Muscle of leg (tissue), 11 donors: ENCODE data around the gene GUSB. TPM values are rescaled to one million over a fixed set of nuclear protein-coding genes. Genes with fewer than 3 reads are reported as not detected.
A peak's percentile ranks its signal among the peaks of the same experiment; 100 is the strongest.
"Not testable (repeated sequence)": the region's sequence is repeated elsewhere in the genome, so short reads cannot be mapped to it uniquely, and the experiment has no call there.

ENCODE experiments used
- DNase-seq: peaks from one replicate; pipeline ENCODE4 v3.0.0; 2013
- H3K27ac ChIP-seq: one replicate; pipeline ENCODE4 v1.5.1; 2013; ENCODE audit warnings: mild to moderate bottlenecking, low read length, control low read depth
- H3K27me3 ChIP-seq: one replicate; pipeline ENCODE4 v1.6.1; 2013; ENCODE audit warnings: low read length; ENCODE audit not compliant: control insufficient read depth, insufficient read depth
- H3K36me3 ChIP-seq: one replicate; pipeline ENCODE4 v1.6.1; 2013; ENCODE audit warnings: low read length; ENCODE audit not compliant: control insufficient read depth, insufficient read depth
- H3K4me1 ChIP-seq: one replicate; pipeline ENCODE4 v1.6.1; 2013; ENCODE audit warnings: low read length; ENCODE audit not compliant: control insufficient read depth, insufficient read depth
- H3K4me3 ChIP-seq: one replicate; pipeline ENCODE4 v1.5.1; 2013; ENCODE audit warnings: low read length, control low read depth
- H3K9me3 ChIP-seq: replicated peaks from 2 replicates; pipeline ENCODE4 v1.6.1; 2013; ENCODE audit warnings: low read depth, low read length; ENCODE audit not compliant: control insufficient read depth
- WGBS: methylation state at CpG from one replicate; pipeline ENCODE4 v1.1.5; 2013; ENCODE audit warnings: missing lambda C conversion rate; ENCODE audit not compliant: insufficient coverage; 5-methylcytosine and 5-hydroxymethylcytosine counted together
- polyA plus RNA-seq, 8 donors: library from polyadenylated mRNA; unstranded; fragments of 120-200 nt; gene quantifications; one replicate each; pipeline versions ENCODE4 v1.2.1 to v1.2.3, GENCODE V29; 2013; ENCODE audit warnings: inconsistent platforms in 1 of 8, low replicate concordance in 1 of 8; ENCODE audit not compliant: insufficient read length in 8 of 8, insufficient read depth in 1 of 8
- total RNA-seq: library from RNA; stranded (reverse); fragments of 120-200 nt; gene quantifications from one replicate; pipeline ENCODE4 v1.2.4, GENCODE V29; 2013

Gene GUSB
- total and polyA plus RNA-seq, 9 donors = 20.6 to 50.6 (median 39.9) TPM

GRCh38 chr7:65964671-65965070 lies 17.3 kb downstream of the GUSB start:
- H3K27ac ChIP-seq, DNase-seq, H3K9me3 ChIP-seq, H3K4me3 ChIP-seq, H3K27me3 ChIP-seq, H3K4me1 ChIP-seq: not testable (repeated sequence)
- no CpG with 5 or more reads among the region's 3 CpGs for WGBS
- H3K36me3 ChIP-seq = peaks cover 89% of the 10 kb centered on the region

GRCh38 chr7:65962033-65962432 lies 20.0 kb downstream of the GUSB start:
- Histone ChIP-seq H3K36me3 (peaks cover 63% of the 10 kb centered on the region), H3K27me3 (no peaks in the 10 kb centered on the region), H3K27ac (no peak overlapping the region), H3K4me3 (no peak overlapping the region), H3K9me3 (no peaks in the 10 kb centered on the region), H3K4me1 (no peaks in the 10 kb centered on the region)
- DNase-seq = no peak
- WGBS = 90% methylated on average over 5 of the region's 6 CpGs

- H3K9me3 ChIP-seq = no peaks in the 10 kb centered on the region
- H3K36me3 ChIP-seq = peaks cover 54% of the 10 kb centered on the region
Measured at GRCh38 chr7:65960351-65961074, 21.5 kb downstream of the GUSB start.

GRCh38 chr7:65955718-65956117 lies 26.3 kb downstream of the GUSB start:
- H3K27me3 ChIP-seq = no peaks in the 10 kb centered on the region
- no peak overlapping the region for H3K27ac ChIP-seq
- no peak overlapping the region for H3K4me3 ChIP-seq
- DNase-seq = no peak
- H3K4me1 ChIP-seq = no peaks in the 10 kb centered on the region
- 100% methylated on average over 2 of the region's 4 CpGs for WGBS
- H3K36me3 ChIP-seq = peaks cover 32% of the 10 kb centered on the region
- H3K9me3 ChIP-seq = no peaks in the 10 kb centered on the region

More at GRCh38 chr7:65960351-65961074, 21.5 kb downstream of the GUSB start:
- WGBS = 72% methylated on average over 6 of the region's 19 CpGs
- Histone ChIP-seq H3K27ac (no peak overlapping the region), H3K27me3 (no peaks in the 10 kb centered on the region), H3K4me1 (no peaks in the 10 kb centered on the region), H3K4me3 (no peak overlapping the region)
- no peak for DNase-seq

- WGBS = 88% methylated on average over 9 of the region's 15 CpGs
- Histone ChIP-seq H3K9me3 (no peaks in the 10 kb centered on the region), H3K4me1 (no peaks in the 10 kb centered on the region), H3K36me3 (peaks cover 22% of the 10 kb centered on the region), H3K27me3 (no peaks in the 10 kb centered on the region), H3K27ac (no peak overlapping the region), H3K4me3 (no peak overlapping the region)
- no peak for DNase-seq
Measured at GRCh38 chr7:65953890-65954450, 28.0 kb downstream of the GUSB start.

- H3K4me1 ChIP-seq = no peaks in the 10 kb centered on the region
- no peaks in the 10 kb centered on the region for H3K9me3 ChIP-seq
- WGBS = 94% methylated on average over 3 of the region's 5 CpGs
- H3K4me3 ChIP-seq = no peak overlapping the region
- DNase-seq = no peak
- peaks cover 22% of the 10 kb centered on the region for H3K36me3 ChIP-seq
- H3K27me3 ChIP-seq = no peaks in the 10 kb centered on the region
- no peak overlapping the region for H3K27ac ChIP-seq
Measured at GRCh38 chr7:65953001-65953720, 28.9 kb downstream of the GUSB start.

- DNase-seq = no peak
- no peak overlapping the region for H3K27ac ChIP-seq
- peaks cover 22% of the 10 kb centered on the region for H3K36me3 ChIP-seq
- no peak overlapping the region for H3K4me3 ChIP-seq
- no peaks in the 10 kb centered on the region for H3K9me3 ChIP-seq
- H3K27me3 ChIP-seq = no peaks in the 10 kb centered on the region
- H3K4me1 ChIP-seq = no peaks in the 10 kb centered on the region
- WGBS = 100% methylated on average over 1 of the region's 9 CpGs
Measured at GRCh38 chr7:65951837-65952578, 30.0 kb downstream of the GUSB start.

- no peaks in the 10 kb centered on the region for H3K4me1 ChIP-seq
- no peak overlapping the region for H3K4me3 ChIP-seq
- no peaks in the 10 kb centered on the region for H3K36me3 ChIP-seq
- H3K9me3 ChIP-seq = no peaks in the 10 kb centered on the region
- WGBS = no CpG with 5 or more reads among the region's 4 CpGs
- no peak overlapping the region for H3K27ac ChIP-seq
- peak; percentile 21 for DNase-seq
- H3K27me3 ChIP-seq = no peaks in the 10 kb centered on the region
Measured at GRCh38 chr7:65946904-65947303, 35.1 kb downstream of the GUSB start.

GRCh38 chr7:65945787-65946186 lies 36.2 kb downstream of the GUSB start:
- not testable (repeated sequence) for H3K4me3 ChIP-seq, H3K27ac ChIP-seq, H3K9me3 ChIP-seq, H3K4me1 ChIP-seq, DNase-seq, H3K27me3 ChIP-seq, H3K36me3 ChIP-seq
- WGBS = no CpG with 5 or more reads among the region's 5 CpGs
